NCI-H128 (cell line): ENCODE results near the gene TMEM178A.

ENCODE experiments used
- DNase-seq: peaks from one replicate; lab custom pipeline; 2025; ENCODE audit not compliant: unreplicated experiment; lab: John Stamatoyannopoulos, UW

Gene TMEM178A

GRCh38 chr2:39673018-39673417 is 7.3 kb downstream of the TMEM178A start:
- no peak for DNase-seq

DNA sequence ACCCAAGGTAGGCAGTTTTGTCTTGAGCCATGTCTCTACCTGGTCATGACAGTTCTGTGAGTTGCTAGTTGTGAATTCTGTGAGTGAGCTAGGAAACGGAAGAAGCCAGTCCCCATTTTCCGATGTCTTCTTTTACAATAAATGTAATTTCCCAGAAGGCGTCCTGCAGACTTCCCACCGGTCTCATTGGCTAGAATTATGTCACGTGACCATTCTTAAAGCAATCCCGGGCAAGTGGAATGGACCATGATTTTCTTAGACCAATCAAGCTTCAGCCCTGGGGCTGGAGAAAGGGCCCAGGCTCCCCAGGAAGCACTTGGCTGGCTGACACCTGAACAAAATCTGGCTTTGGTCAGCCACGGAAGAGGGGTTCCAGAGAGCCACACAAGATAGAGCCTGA is 10.6 kb downstream of the TMEM178A start:
- DNase-seq: no peak

GRCh38 chr2:39678170-39678569 is 12.5 kb downstream of the TMEM178A start:
- no peak for DNase-seq

GRCh38 chr2:39679805-39680204 is 14.1 kb downstream of the TMEM178A start:
- DNase-seq: no peak

GRCh38 chr2:39682066-39682692 is 16.5 kb downstream of the TMEM178A start:
- no peak for DNase-seq

DNA sequence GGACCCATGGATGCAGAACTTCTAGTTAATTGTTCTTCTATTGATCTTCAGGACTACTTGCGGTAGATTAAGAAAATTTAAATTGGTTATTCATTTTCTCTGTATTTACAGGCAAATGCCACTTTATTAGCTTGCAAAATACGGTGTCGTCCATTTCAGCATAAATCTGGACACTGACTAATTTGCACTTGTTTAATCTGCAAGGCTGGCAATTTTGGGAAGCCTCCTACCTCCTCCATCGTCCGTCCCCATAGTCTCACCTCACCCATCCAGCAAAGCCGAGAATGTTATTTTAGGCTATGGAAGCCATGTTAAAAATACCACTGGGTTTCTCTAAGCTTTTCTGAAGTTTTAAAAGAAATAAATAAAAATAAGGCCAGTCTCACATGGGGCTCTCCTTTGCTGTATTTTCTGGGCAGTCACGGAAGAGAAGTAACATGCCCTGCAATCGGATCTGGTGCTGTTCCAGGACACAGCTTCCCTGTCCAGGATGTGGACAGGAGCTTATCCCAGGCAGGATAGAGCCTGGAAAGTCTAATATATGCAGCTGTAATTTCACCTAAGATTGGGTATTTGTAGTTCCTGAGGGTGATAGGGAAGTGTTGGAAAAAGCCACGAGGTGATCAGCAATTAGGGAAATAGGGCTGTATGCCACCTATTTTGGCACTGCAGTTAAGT is 17.4 kb downstream of the TMEM178A start:
- no peak for DNase-seq

- DNase-seq: no peak
Measured at GRCh38 chr2:39684464-39684863, 18.7 kb downstream of the TMEM178A start.

- DNase-seq: no peak
Measured at GRCh38 chr2:39685126-39685525, 19.4 kb downstream of the TMEM178A start.

- no peak for DNase-seq
Measured at GRCh38 chr2:39686456-39686855, 20.7 kb downstream of the TMEM178A start.

DNA sequence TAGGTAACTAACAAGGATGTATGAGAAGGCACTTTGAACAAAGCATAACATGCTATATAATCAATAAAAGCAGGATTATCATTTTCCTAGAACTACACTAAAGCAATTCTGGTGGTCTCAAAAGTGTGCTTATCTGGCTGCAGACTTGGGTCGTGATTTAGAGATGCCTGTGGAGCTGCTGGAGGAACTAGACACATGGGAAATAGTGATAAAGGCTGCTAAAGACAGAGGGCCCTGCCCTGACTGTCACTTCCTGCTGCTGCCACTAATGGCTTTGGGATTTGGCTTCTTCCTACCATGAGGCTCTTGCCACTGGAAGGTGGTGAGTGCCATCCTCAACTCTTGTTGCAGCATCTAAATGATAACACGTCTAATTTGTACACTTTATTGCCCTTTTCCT is 22.5 kb downstream of the TMEM178A start:
- DNase-seq: no peak

GRCh38 chr2:39689272-39689841 is 23.6 kb downstream of the TMEM178A start:
- no peak for DNase-seq

GRCh38 chr2:39689876-39690275 is 24.2 kb downstream of the TMEM178A start:
- no peak for DNase-seq

- no peak for DNase-seq
Measured at GRCh38 chr2:39693245-39693644, 27.5 kb downstream of the TMEM178A start.

DNA sequence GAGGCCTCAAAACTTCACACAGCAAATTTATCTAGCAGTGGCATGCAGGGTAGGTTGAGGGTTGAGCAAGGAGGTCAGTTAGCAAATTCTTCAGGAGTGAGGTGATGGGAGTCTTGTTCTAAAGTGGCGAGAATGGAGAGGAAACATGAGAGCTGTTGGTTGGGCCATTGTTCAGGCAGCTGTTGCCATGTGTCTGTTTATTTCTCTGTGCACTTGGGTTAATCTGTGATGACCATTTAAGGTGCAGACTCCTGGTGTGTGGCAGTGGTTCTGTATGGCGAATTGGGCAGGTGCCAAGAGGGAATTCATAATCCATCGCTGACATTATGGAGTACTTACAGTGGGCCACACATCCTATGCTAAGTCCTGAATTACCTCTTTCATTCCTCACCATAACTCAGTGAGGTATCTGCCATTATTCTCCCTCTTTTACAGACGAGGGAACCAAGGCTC is 30.4 kb downstream of the TMEM178A start:
- peak; percentile 16 for DNase-seq

- DNase-seq: no peak
Measured at GRCh38 chr2:39696838-39697237, 31.1 kb downstream of the TMEM178A start.

GRCh38 chr2:39697454-39697853 is 31.7 kb downstream of the TMEM178A start:
- no peak for DNase-seq

DNA sequence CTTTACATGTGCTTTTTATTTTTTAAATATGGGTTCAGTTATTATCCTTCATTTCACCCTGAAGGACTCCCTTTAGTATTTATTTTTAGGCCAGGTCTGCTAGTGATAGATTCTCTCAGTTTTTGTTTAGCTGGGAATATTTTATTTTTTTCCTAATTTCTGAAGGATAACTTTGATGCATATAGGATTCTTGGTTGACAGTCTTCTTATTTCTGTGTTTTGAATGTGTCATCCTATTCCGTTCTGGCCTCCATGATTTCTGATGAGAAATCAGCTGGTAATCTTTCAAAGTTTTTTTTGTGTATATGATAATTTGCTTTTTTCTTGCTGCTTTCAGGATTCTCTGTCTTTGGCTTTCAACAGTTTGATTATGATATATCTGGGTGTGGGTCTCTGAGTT is 35.4 kb downstream of the TMEM178A start:
- no peak for DNase-seq

- no peak for DNase-seq
Measured at GRCh38 chr2:39703181-39703872, 37.6 kb downstream of the TMEM178A start.

DNA sequence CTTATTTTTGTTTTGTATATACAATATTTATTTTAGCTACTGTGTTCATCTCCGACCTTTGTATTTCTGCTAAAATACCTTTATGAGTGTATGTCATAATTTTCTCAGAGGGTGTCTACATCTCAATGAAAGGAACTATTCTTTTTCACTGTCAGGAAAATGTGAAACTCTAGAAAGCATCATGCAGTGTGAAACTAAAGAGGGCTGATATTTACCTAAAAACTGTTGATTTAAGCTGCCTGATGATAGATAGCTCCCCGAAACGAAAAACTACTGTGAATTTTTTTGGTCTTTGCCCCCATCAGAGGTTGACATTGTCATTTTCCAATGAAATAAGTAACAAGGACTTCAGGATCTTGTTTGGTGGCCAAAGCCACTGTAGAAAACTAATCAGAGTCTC is 38.8 kb downstream of the TMEM178A start:
- no peak for DNase-seq

DNA sequence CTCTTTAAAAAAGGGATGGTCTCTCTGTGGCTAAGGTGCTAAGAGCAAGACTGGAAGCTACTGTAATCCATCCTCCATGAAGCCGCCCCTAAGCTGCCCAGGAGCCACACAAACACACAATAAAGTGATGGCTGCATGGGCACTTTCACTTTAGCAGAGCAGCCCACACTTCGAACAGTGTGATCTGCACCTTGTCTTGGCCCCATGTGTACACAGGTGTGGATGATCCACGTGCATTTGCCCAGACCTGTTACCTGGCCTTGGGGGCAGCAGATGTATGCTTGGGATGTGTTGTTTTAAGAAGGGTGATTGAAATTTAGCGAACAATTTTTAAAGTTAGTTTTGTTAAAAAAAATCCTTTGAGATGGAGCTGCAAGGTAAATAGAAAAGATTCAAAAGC is 39.9 kb downstream of the TMEM178A start:
- no peak for DNase-seq

DNA sequence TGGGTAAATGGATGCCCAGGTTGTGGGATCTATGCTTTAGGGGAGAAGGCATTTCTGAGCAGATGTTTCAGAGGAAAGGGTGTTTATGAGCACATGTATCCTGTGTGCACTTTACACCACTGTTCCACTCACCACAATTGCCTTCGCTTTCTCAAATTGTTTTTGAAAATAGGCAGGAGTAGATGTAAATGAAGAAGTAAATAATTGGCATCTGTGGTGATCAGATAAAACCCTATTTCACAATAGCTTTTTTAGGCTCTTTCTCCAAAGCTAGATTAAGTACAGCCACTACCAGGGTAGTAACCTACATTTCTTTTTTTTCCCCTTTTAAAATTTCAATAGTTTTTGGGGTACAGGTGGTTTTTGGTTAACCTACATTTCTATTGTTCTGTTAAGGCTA is 40.6 kb downstream of the TMEM178A start:
- no peak for DNase-seq

- no peak for DNase-seq
Measured at GRCh38 chr2:39706945-39707344, 41.2 kb downstream of the TMEM178A start.
